HG02759 (cell line): ENCODE results near the gene ZFAND4.
"Not testable (repeated sequence)": the region's sequence is repeated elsewhere in the genome, so short reads cannot be mapped to it uniquely, and the experiment has no call there.

ENCODE experiments used
- ATAC-seq: cut with Tn5 transposase; IDR thresholded peaks from one replicate; pipeline ENCODE4 v1.9.1; 2021; ENCODE audit warnings: mild to moderate bottlenecking, moderate library complexity; ENCODE audit not compliant: unreplicated experiment

The ZFAND4 gene

GRCh38 chr10:45672181-45673073, at the start of gene ZFAND4:
Gene ZFAND4, minus strand, starts transcription at chr10:45672772. Its CDS starts 9,047 bp downstream, at chr10:45663725.
- peak; percentile 96 for ATAC-seq

- not testable (repeated sequence) for ATAC-seq
Measured at GRCh38 chr10:45721503-45721902, 48.9 kb upstream of the ZFAND4 start.

- not testable (repeated sequence) for ATAC-seq
Measured at GRCh38 chr10:45717642-45718041, 45.1 kb upstream of the ZFAND4 start.

- not testable (repeated sequence) for ATAC-seq
Measured at GRCh38 chr10:45717053-45717452, 44.5 kb upstream of the ZFAND4 start.

DNA sequence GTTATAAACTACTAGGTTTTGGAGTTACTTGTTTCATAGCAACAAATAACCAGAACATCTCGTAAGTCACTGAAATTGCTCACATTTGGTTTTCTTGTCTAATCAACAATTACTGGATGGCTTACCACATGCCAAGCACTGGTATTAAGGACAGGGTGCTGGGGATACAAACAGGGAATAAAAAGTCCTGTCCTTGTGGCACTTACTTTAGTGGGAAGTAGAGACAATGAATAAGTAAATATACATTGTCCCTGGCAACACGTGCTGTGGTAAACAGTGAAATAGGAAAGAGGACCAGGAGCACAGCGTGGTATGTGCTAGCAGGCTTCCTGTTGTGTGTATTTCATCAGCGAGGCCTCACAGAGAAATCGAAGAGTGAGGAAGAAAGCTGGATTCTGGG, 38.7 kb upstream of the ZFAND4 start:
- ATAC-seq, result not testable (repeated sequence)

DNA sequence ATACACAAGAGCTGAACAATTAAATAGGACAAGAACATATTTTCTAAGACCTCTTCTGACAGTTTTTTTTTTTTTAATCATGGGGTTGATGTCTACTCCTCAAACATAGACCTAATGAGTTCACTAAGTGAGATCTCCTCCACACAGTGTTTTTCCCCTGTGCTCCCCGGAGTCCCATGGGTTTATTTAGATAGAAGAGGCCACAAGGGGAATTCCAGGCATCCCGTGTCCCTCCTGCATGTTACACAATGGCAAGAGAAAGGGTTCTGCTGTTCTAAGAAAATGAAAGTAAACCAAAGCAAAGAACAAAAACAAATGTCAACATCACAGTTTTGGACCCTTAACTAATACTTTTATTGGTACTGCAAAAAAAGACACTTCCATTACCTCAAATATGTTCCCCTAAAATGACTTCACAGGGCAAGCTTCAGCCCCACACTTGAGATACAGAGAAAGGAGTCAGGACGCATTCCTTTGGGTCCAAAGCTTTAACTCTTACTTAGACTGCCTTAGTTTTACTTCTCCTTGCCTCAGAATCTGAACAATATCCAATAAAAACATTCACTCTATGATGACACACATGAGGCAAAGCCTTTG, 37.7 kb upstream of the ZFAND4 start:
- peak; percentile 98 for ATAC-seq

DNA sequence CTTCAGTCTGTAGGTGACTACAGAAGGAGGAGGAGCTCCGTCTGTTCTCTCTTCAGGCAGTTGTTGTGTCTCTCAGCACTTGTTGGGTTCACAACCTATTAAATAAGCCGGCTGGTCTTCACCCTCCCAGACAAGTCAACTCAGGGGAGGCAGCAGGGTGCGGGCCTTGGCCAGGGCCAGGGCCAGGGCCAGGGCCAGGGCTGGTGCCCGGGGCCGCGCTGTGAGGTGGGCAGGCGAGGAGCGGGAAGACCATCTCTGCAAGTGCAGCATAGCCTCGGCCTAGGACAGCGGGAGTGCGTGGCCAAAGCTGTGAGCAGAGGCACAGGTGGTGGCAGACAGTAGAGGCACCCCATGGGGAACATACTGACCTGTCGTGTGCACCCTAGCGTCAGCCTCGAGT, 5.9 kb upstream of the ZFAND4 start:
- ATAC-seq, result not testable (repeated sequence)

- ATAC-seq, result no peak
Measured at GRCh38 chr10:45675388-45675787, 2.8 kb upstream of the ZFAND4 start.

GRCh38 chr10:45673074-45673648, 589 bp upstream of the ZFAND4 start:
- ATAC-seq, result no peak

DNA sequence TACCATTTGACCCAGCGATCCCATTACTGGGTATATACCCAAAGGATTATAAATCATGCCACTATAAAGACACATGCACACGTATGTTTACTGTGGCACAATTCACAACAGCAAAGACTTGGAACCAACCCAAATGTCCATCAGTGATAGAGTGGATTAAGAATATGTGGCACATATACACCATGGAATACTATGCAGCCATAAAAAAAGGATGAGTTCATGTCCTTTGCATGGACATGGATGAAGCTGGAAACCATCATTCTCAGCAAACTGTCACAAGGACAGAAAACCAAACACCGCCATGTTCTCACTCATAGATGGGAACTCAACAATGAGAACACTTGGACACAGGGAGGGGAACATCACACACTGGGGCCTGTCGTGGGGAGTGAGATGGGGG, 1.3 kb downstream of the ZFAND4 start:
- not testable (repeated sequence) for ATAC-seq

GRCh38 chr10:45669897-45670296, 2.7 kb downstream of the ZFAND4 start:
- not testable (repeated sequence) for ATAC-seq

DNA sequence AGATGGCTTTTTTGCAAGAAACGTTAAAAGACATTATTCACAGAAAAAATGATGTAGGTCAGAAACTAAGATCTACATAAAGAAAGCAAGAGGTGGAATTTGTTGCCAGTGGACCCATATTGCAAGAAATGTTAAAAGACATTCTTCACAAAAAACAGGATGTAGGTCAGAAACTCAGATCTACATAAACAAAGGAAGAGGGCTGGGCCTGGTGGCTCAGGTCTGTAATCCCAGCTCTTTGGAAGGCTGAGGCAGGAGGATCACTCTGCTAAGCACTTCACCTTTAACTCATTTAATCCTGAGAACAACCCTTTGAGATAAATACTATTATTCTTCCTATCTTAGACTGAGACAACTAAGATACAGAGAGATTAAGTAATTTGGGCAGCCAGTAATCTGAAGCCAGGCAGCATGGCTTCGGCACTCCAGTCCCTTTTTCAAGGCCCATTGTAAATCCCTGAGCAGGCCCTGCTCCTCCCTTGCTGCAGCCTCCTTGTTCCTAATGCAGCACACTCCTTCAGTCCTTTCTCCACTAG, 11.6 kb downstream of the ZFAND4 start:
- no peak for ATAC-seq

GRCh38 chr10:45657033-45657926, 15.3 kb downstream of the ZFAND4 start:
- no peak for ATAC-seq

- ATAC-seq, result no peak
Measured at GRCh38 chr10:45655219-45655618, 17.4 kb downstream of the ZFAND4 start.

DNA sequence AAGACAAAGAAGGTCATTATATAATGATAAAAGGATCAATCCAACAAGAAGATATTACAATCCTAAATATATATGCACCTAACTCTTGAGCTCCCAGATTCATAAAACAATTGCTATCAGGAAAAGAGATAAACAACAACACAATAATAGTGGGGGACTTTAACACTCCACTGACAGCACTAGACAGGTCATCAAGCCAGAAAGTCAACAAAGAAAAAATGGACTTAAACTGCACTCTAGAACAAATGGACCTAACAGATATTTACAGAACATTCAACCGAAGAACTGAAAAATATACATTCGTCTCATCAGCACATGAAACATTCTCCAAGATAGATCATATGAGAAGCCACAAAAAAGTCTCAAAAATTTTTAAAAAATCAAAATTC, 17.8 kb downstream of the ZFAND4 start:
- not testable (repeated sequence) for ATAC-seq

GRCh38 chr10:45653454-45653853, 19.1 kb downstream of the ZFAND4 start:
- ATAC-seq, result peak; percentile 82

- no peak for ATAC-seq
Measured at GRCh38 chr10:45652511-45652910, 20.1 kb downstream of the ZFAND4 start.

DNA sequence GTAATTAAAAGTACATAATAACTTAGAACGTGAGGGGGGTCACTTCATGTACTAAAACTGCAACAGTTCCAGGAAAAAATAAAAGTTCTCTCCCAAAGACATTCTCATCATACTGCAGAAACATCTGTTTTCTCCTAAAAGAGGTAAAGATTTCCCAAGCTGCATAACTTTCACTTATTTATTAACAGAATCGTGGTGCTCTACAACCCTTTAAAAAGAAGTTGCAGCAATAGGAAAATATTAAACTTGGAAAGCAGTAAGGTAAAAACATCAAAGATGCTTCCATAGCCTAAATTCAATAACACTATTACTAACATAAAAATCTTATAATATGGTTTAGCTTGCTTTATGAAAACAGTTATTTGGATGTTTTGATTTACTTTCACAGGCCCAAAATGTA, 23.3 kb downstream of the ZFAND4 start:
- no peak for ATAC-seq

GRCh38 chr10:45647118-45647517, 25.5 kb downstream of the ZFAND4 start:
- no peak for ATAC-seq

DNA sequence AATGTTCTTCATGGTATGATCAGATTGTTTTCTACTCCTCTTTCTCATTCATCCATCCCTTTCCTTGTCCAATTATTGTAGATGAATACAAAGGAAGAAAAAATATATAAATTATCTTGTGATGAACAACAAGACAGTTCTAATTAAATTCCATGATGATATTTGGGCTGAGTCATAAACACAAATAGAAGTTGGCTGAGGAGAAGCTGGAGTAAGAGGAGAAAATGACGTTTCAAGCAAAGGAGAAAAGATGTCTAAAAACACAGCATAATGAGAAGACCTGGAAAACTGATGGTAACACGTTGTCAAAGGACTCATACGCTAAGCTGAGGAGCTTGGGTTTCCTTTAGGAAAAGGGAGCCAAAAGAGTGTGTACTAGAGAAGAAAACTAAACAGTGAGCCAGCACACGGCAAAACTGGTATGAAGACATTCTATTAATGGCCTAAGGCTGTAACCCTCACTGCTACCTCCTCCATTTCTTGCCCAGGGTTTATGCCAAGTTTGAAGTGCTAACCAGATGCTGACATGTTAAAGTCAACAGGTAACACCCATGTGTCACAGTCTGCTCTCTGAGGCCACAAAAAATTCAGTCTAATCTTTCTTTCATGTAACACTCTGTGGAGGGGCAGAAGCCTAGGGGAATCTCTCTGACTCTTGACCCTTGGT, 26.1 kb downstream of the ZFAND4 start:
- ATAC-seq, result no peak
